IMR-90 (cell line): ENCODE data around the gene PTPRO. TPM values are rescaled to one million over a fixed set of nuclear protein-coding genes. Genes with fewer than 3 reads are reported as not detected.

Experiments used
- ATAC-seq: fragments of 200-7000 bp; cut with Tn5 transposase; 2 replicates; pipeline ENCODE4 v1.9.1; 2020; ENCODE audit warnings: low read depth, mild to moderate bottlenecking, moderate library complexity
- BruUV-seq: library from RNA; stranded (reverse); fragments of 400-500 nt; replicated peaks from 2 replicates; lab custom pipeline; 2021; lab: Mats Ljungman, UMichigan
- CTCF ChIA-PET: fragments of 300-600 bp; formaldehyde crosslinking; extraction: SDS; loops from one replicate; lab custom pipeline; 2021; ENCODE audit warnings: antibody characterized with exemption; lab: Yijun Ruan, JAX
- POLR2A ChIA-PET: fragments of 300-600 bp; sonication (Branson Sonifier 250); formaldehyde crosslinking; loops from one replicate; lab custom pipeline; 2022; ENCODE audit warnings: antibody characterized with exemption; ENCODE audit not compliant: unreplicated experiment; lab: Charles Lee
- DNase-seq: peaks from one replicate; pipeline ENCODE4 v3.0.0; 2013
- H2AFZ ChIP-seq: replicated peaks from 2 replicates; pipeline ENCODE3; 2013; ENCODE audit warnings: low read length, mild to moderate bottlenecking; ENCODE audit not compliant: poor library complexity
- H2AK5ac ChIP-seq: 2 replicates; pipeline ENCODE4 v1.6.1; 2013; ENCODE audit warnings: low read depth, low read length, inconsistent platforms
- H2AK9ac ChIP-seq: replicated peaks from 2 replicates; pipeline ENCODE3; 2013; ENCODE audit warnings: mild to moderate bottlenecking, low read depth, low read length, moderate library complexity; ENCODE audit not compliant: poor library complexity
- H2BK120ac ChIP-seq: 2 replicates; pipeline ENCODE4 v1.6.1; 2013; ENCODE audit warnings: low read depth, low read length, inconsistent platforms
- H2BK15ac ChIP-seq: 3 replicates; pipeline ENCODE4 v1.6.1; 2013; ENCODE audit warnings: low read depth, low read length, inconsistent platforms
- H2BK20ac ChIP-seq: 2 replicates; pipeline ENCODE4 v1.6.1; 2013; ENCODE audit warnings: low read depth, mild to moderate bottlenecking, inconsistent platforms, low read length, moderate library complexity
- H2BK5ac ChIP-seq: 2 replicates; pipeline ENCODE4 v1.6.1; 2013; ENCODE audit warnings: mild to moderate bottlenecking, low read depth, low read length, inconsistent platforms; ENCODE audit not compliant: poor library complexity, severe bottlenecking
- H3K14ac ChIP-seq: replicated peaks from 2 replicates; pipeline ENCODE4 v1.6.1; 2013; ENCODE audit warnings: low read depth, low read length, inconsistent platforms
- H3K18ac ChIP-seq: 2 replicates; pipeline ENCODE4 v1.6.1; 2013; ENCODE audit warnings: low read depth, low read length, control low read depth
- H3K23ac ChIP-seq: 2 replicates; pipeline ENCODE4 v1.6.1; 2013; ENCODE audit warnings: low read depth, low read length, inconsistent platforms
- H3K27ac ChIP-seq: 2 replicates; pipeline ENCODE4 v1.5.1; 2013; ENCODE audit warnings: mild to moderate bottlenecking, control low read depth, low read length; ENCODE audit not compliant: insufficient read depth
- H3K27me3 ChIP-seq: 2 replicates; pipeline ENCODE4 v1.6.1; 2013; ENCODE audit warnings: low read length; ENCODE audit not compliant: control insufficient read depth, insufficient read depth
- H3K36me3 ChIP-seq: 2 replicates; pipeline ENCODE4 v1.6.1; 2013; ENCODE audit warnings: low read length, mixed read lengths; ENCODE audit not compliant: control insufficient read depth, insufficient read depth
- H3K4ac ChIP-seq: 2 replicates; pipeline ENCODE4 v1.6.1; 2013; ENCODE audit warnings: low read depth, low read length, inconsistent platforms
- H3K4me1 ChIP-seq: 2 replicates; pipeline ENCODE4 v1.6.1; 2013; ENCODE audit warnings: low read length, mixed read lengths; ENCODE audit not compliant: control insufficient read depth, insufficient read depth
- H3K4me2 ChIP-seq: 2 replicates; pipeline ENCODE4 v1.6.1; 2013; ENCODE audit warnings: low read depth, mild to moderate bottlenecking, control low read depth, low read length, moderate library complexity
- H3K4me3 ChIP-seq: 2 replicates; pipeline ENCODE4 v1.5.1; 2013; ENCODE audit warnings: low read depth, mild to moderate bottlenecking, control low read depth, low read length, moderate library complexity; ENCODE audit not compliant: insufficient read depth
- H3K56ac ChIP-seq: 2 replicates; pipeline ENCODE4 v1.6.1; 2013; ENCODE audit warnings: low read length, inconsistent platforms; ENCODE audit not compliant: insufficient read depth; ENCODE audit errors: extremely low read depth
- H3K79me1 ChIP-seq, 2 experiments: 2 replicates each; pipeline ENCODE4 v1.6.1; 2013; ENCODE audit warnings: low read length in 2 of 2, inconsistent platforms in 1 of 2, low read depth in 1 of 2
- H3K9ac ChIP-seq: 2 replicates; pipeline ENCODE4 v1.6.1; 2013; ENCODE audit warnings: low read depth, low read length, control low read depth
- H3K9me1 ChIP-seq: 2 replicates; pipeline ENCODE4 v1.6.1; 2013; ENCODE audit warnings: low read length, inconsistent platforms; ENCODE audit not compliant: insufficient read depth
- H3K9me3 ChIP-seq: 2 replicates; pipeline ENCODE4 v1.6.1; 2013; ENCODE audit warnings: low read length; ENCODE audit not compliant: control insufficient read depth, insufficient read depth
- H4K20me1 ChIP-seq: 2 replicates; pipeline ENCODE4 v1.6.1; 2013; ENCODE audit warnings: low read length, inconsistent platforms; ENCODE audit not compliant: insufficient read depth
- H4K5ac ChIP-seq: 2 replicates; pipeline ENCODE4 v1.6.1; 2013; ENCODE audit warnings: mild to moderate bottlenecking, low read depth, low read length, control low read depth
- H4K8ac ChIP-seq, 2 experiments: 2 replicates each; pipeline ENCODE4 v1.6.1; 2013; ENCODE audit warnings: low read depth in 2 of 2, low read length in 2 of 2, control low read depth in 1 of 2, inconsistent platforms in 1 of 2
- H4K91ac ChIP-seq: 2 replicates; pipeline ENCODE4 v1.6.1; 2013; ENCODE audit warnings: low read depth, low read length, inconsistent platforms; ENCODE audit not compliant: insufficient read depth
- CEBPB ChIP-seq: IDR thresholded peaks from 2 replicates; pipeline ENCODE4 v1.6.1; 2012; ENCODE audit warnings: low read depth, low read length, improper control_type of control experiment
- FOS ChIP-seq: fragments of 150-350 bp; IDR thresholded peaks from 2 replicates; pipeline ENCODE4 v1.6.1; 2016; ENCODE audit warnings: low read depth, low read length
- MAFK ChIP-seq: IDR thresholded peaks from 2 replicates; pipeline ENCODE4 v1.6.1; 2012; ENCODE audit warnings: low read depth, low read length, improper control_type of control experiment
- WGBS, 2 experiments: methylation state at CpG; one replicate each; pipeline versions ENCODE4 v1.1.5 to v1.1.7; 2013; ENCODE audit warnings: missing lambda C conversion rate in 2 of 2; ENCODE audit not compliant: insufficient read length in 1 of 2; ENCODE audit errors: extremely low coverage in 2 of 2; 5-methylcytosine and 5-hydroxymethylcytosine counted together
- dilution Hi-C: fragments of 300-500 bp; cut with HindIII; formaldehyde crosslinking; loops from one replicate; pipeline ENCODE4 v1.14.3; 2018; ENCODE audit warnings: low sequenced_read_pairs; ENCODE audit not compliant: unreplicated experiment
- in situ Hi-C: fragments of 300-500 bp; cut with MboI; formaldehyde crosslinking; loops from 3 replicates; pipeline ENCODE4 v1.14.3; 2019; ENCODE audit warnings: low sequenced_read_pairs, inconsistent platforms, mixed read lengths
- intact Hi-C: fragments of 100-400 bp; cut with micrococcal nuclease; formaldehyde crosslinking; loops from 2 replicates; pipeline ENCODE4 v1.10.0; 2022
- polyA plus RNA-seq, 3 experiments: library from polyadenylated mRNA; depleted of rRNA; stranded (reverse); fragments of >200 nt; gene quantifications; 2 replicates each; pipeline ENCODE4 v1.2.3, GENCODE V29; 2012; ENCODE audit warnings: low replicate concordance in 1 of 3
- total RNA-seq: library from RNA; depleted of rRNA; stranded (reverse); fragments of >200 nt; gene quantifications from 2 replicates; pipeline ENCODE4 v1.2.3, GENCODE V29; 2012
- TF ChIP-seq, protein P1 (sequence below): fragments of 150-350 bp; IDR thresholded peaks from 2 replicates; pipeline ENCODE4 v1.6.1; 2017; ENCODE audit warnings: mild to moderate bottlenecking, antibody characterized with exemption, low read length, low read depth

The PTPRO gene
- total and polyA plus RNA-seq, 2 of the 4 experiments (the other 2 are of a cell fraction), result 0.03 to 0.18 TPM

DNA sequence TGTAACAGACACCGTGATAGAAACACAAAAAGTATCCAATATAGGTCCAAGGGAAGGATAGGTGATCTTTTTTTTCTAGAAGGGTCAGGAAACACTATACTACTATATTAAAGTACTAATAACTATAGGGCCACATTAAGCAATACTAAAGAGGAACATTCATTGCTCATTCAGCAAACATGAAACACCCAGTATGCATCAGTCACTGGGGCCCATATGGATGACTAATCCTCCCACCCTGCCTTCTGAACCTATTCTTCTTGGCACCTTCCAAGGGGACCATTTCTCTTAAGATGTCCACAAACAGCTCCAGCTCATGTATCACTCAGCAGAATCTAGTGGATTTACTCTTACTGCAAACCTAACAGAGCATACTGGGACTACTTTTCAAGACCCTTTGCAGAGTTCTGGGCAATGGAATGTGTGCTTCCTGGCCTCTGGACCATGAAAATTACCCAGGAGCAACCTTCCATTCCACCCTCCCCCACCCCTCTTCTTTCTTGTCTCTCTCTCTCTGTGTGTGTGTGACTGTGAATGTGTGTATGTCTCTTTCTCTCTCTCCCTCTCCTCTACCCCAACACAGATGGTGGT lies 279.0 kb downstream of the PTPRO start:
- peaks cover 4% of the 10 kb centered on the region for H3K9me1 ChIP-seq
- H2BK15ac ChIP-seq, result peak overlapping the region; percentile 71; the same call in 2 of the 3 replicates
- no peaks in the 10 kb centered on the region for H3K79me1 ChIP-seq
- H2BK120ac ChIP-seq, result peak overlapping the region; percentile 49
- H3K4me1 ChIP-seq, result peaks cover 8% of the 10 kb centered on the region
- peak overlapping the region; percentile 84 for H3K14ac ChIP-seq
- H4K5ac ChIP-seq, result no peak overlapping the region
- H2BK5ac ChIP-seq, result peak overlapping the region; percentile 44
- H3K4me3 ChIP-seq, result no peak overlapping the region
- H2AFZ ChIP-seq, result peak overlapping the region; percentile 17
- H3K9ac ChIP-seq, result no peak overlapping the region
- no peak overlapping the region; the same call in 1 of the 2 replicates for H3K18ac ChIP-seq
- no peaks in the 10 kb centered on the region for H4K20me1 ChIP-seq
- no peak overlapping the region for H3K4me2 ChIP-seq
- POLR2A ChIA-PET, result interaction anchor here (0.6 kb wide), 1 partner anchor 15 kb away, joined by 4 read pairs; no protein-coding TSS in a partner anchor
- peak overlapping the region in 1 of 2 experiments; percentile 49; a peak in 2 of 4 replicates for H4K8ac ChIP-seq
- peak; percentile 92 for DNase-seq
- no TSS peak for BruUV-seq
- ATAC-seq, result peak; percentile 69
- peak overlapping the region; percentile 62 for H2BK20ac ChIP-seq
- TF ChIP-seq FOS (peak; percentile 75), MAFK (peak; percentile 53), CEBPB (peak; percentile 94)
- TF ChIP-seq, protein P1, sequence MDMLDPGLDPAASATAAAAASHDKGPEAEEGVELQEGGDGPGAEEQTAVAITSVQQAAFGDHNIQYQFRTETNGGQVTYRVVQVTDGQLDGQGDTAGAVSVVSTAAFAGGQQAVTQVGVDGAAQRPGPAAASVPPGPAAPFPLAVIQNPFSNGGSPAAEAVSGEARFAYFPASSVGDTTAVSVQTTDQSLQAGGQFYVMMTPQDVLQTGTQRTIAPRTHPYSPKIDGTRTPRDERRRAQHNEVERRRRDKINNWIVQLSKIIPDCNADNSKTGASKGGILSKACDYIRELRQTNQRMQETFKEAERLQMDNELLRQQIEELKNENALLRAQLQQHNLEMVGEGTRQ, result no peak
- H3K36me3 ChIP-seq, result no peaks in the 10 kb centered on the region
- H3K9me3 ChIP-seq, result no peaks in the 10 kb centered on the region
- H2AK9ac ChIP-seq, result no peak overlapping the region
- no peak overlapping the region for H3K23ac ChIP-seq
- H3K27ac ChIP-seq, result no peak overlapping the region
- H3K27me3 ChIP-seq, result no peaks in the 10 kb centered on the region
- no CpG with 5 or more reads among the region's 1 CpG for WGBS, 2 experiments
- dilution Hi-C loops, result loop anchor here (25.0 kb wide), 1 partner anchor 236 kb away; no protein-coding TSS in a partner anchor
- in situ Hi-C loops, result no loop called here
- peak overlapping the region; percentile 38; the same call in 1 of the 2 replicates for H4K91ac ChIP-seq
- peak overlapping the region; percentile 73 for H3K4ac ChIP-seq
- CTCF ChIA-PET, result no interaction called here
- H2AK5ac ChIP-seq, result peak overlapping the region; percentile 80; the same call in 1 of the 2 replicates
- intact Hi-C loops, result no loop called here
- H3K56ac ChIP-seq, result no peak overlapping the region
